ENCODE results near the gene CNGA3. TPM values are rescaled to one million over a fixed set of nuclear protein-coding genes. Genes with fewer than 3 reads are reported as not detected.

The CNGA3 gene
- total RNA-seq, 1 experiment from 2014 or later: not detected

- Histone ChIP-seq H4K8ac (replicated peaks; ENCODE audit: insufficient read length, low read depth, low read length) (no peak overlapping the region), H3K14ac (ENCODE audit: insufficient read depth, low read length) (no peak overlapping the region), H3K79me1 (ENCODE audit: insufficient read depth, low read depth, low read length, poor library complexity, severe bottlenecking) (no peaks in the 10 kb centered on the region), H3K4ac (ENCODE audit: low read depth, low read length) (no peak overlapping the region), H4K5ac (ENCODE audit: insufficient read length, low read depth, low read length) (no peak overlapping the region), H3K9ac (ENCODE audit: extremely low read depth, insufficient read length, low read length) (no peak overlapping the region), H3K27me3 (ENCODE audit: insufficient read depth, low read length) (no peaks in the 10 kb centered on the region), H3K9me3 (ENCODE audit: control insufficient read depth, low read depth, low read length) (no peaks in the 10 kb centered on the region), H3K79me2 (ENCODE audit: insufficient read depth, low read length) (no peaks in the 10 kb centered on the region), H4K20me1 (ENCODE audit: control insufficient read depth, insufficient read depth, insufficient read length) (no peaks in the 10 kb centered on the region), H3T11ph (ENCODE audit: low read length) (no peak overlapping the region), H2BK120ac (ENCODE audit: low read depth, low read length, poor library complexity, severe bottlenecking) (no peak overlapping the region), H3K56ac (ENCODE audit: insufficient read length, low read depth, low read length) (no peak overlapping the region), H2BK5ac (ENCODE audit: insufficient read length, low read length) (no peak overlapping the region), H2BK12ac (ENCODE audit: insufficient read length, low read depth, low read length) (no peak overlapping the region), H2BK15ac (ENCODE audit: low read depth, low read length) (no peak overlapping the region), H2AK5ac (ENCODE audit: insufficient read length, low read length) (no peak overlapping the region), H3K18ac (ENCODE audit: insufficient read length, low read depth, low read length) (no peak overlapping the region), H3K27ac (ENCODE audit: insufficient read length, low read depth, low read length) (no peak overlapping the region), H3K23ac (ENCODE audit: insufficient read length, low read depth, low read length) (no peak overlapping the region), H3K4me1 (ENCODE audit: insufficient read depth, low read length) (no peaks in the 10 kb centered on the region), H4K91ac (ENCODE audit: insufficient read length, low read depth, low read length) (no peak overlapping the region), H3K23me2 (ENCODE audit: insufficient read length, low read depth, low read length, poor library complexity, severe bottlenecking) (no peaks in the 10 kb centered on the region), H2AFZ (ENCODE audit: low read length) (no peak overlapping the region), H3K4me2 (ENCODE audit: insufficient read depth, insufficient read length, low read length) (no peak overlapping the region), H2BK20ac (ENCODE audit: low read depth, low read length, poor library complexity, severe bottlenecking) (no peak overlapping the region)
- Mint-ChIP-seq H3K9me3 (peaks cover 9 to 11% of the 10 kb centered on the region in 2 experiments), H3K36me3 (ENCODE audit: insufficient read depth in 1 of 3, low read depth in 3 of 3) (peaks cover 5 to 11% (median 5%) of the 10 kb centered on the region in 3 experiments; a peak in 6 of 7 replicates), H3K4me1 (peaks cover 36 to 46% of the 10 kb centered on the region in 2 experiments), H3K4me3 (no peak overlapping the region), H3K27me3 (ENCODE audit: low read depth) (peaks cover 2% of the 10 kb centered on the region), H3K27ac (no peak overlapping the region; a peak in 1 of 7 replicates)
- no peak for DNase-seq
- WGBS (ENCODE audit: extremely low coverage, insufficient read length, low lambda C conversion rate): no CpG with 5 or more reads among the region's 8 CpGs
- no peak for TF ChIP-seq CTCF (conservative IDR thresholded peaks at IDR 0.05)
These were observed 32.6 kb upstream of the CNGA3 start for GRCh38 chr2:98313492-98314250.
